ENCODE measurements around the gene KRTAP9-9. TPM values are rescaled to one million over a fixed set of nuclear protein-coding genes. Genes with fewer than 3 reads are reported as not detected.
"Not testable (repeated sequence)": the region's sequence is repeated elsewhere in the genome, so short reads cannot be mapped to it uniquely, and the experiment has no call there.

KRTAP9-9 gene
- not detected for polyA plus RNA-seq (2013, experiment 1 of 2)
- not detected for polyA plus RNA-seq (2013, experiment 2 of 2)

- not testable (repeated sequence) for H3K4me1 ChIP-seq (ENCODE audit: control insufficient read depth, insufficient read depth, low read length, poor library complexity, severe bottlenecking); H3K27ac ChIP-seq (ENCODE audit: low read depth, low read length, severe bottlenecking); H3K9me3 ChIP-seq (ENCODE audit: control insufficient read depth, low read length); H3K4me3 ChIP-seq (ENCODE audit: extremely low read depth, insufficient read depth, low read length, poor library complexity, severe bottlenecking); H3K36me3 ChIP-seq (ENCODE audit: control insufficient read depth, insufficient read depth, low read length)
- 70 to 82% methylated on average over 5 of the region's 5 CpGs for WGBS, 2 experiments (ENCODE audit: insufficient coverage in 2 of 2)
Observed at GRCh38 chr17:41255381-41256290, at the start of gene KRTAP9-9. Gene KRTAP9-9, plus strand, starts transcription at chr17:41255384.

GRCh38 chr17:41211845-41212466 is 43.2 kb upstream of the KRTAP9-9 start:
- Histone ChIP-seq H3K36me3 (ENCODE audit: control insufficient read depth, insufficient read depth, low read length) (no peaks in the 10 kb centered on the region), H3K27ac (ENCODE audit: low read depth, low read length, severe bottlenecking) (no peak overlapping the region), H3K4me1 (ENCODE audit: control insufficient read depth, insufficient read depth, low read length, poor library complexity, severe bottlenecking) (no peaks in the 10 kb centered on the region), H3K4me3 (ENCODE audit: extremely low read depth, insufficient read depth, low read length, poor library complexity, severe bottlenecking) (no peak overlapping the region), H3K9me3 (ENCODE audit: control insufficient read depth, low read length) (no peaks in the 10 kb centered on the region)
- WGBS, 2 experiments (ENCODE audit: insufficient coverage in 2 of 2): 88 to 90% methylated on average over 1 of the region's 1 CpG

- Histone ChIP-seq H3K4me1 (ENCODE audit: control insufficient read depth, insufficient read depth, low read length, poor library complexity, severe bottlenecking) (no peaks in the 10 kb centered on the region), H3K27ac (ENCODE audit: low read depth, low read length, severe bottlenecking) (no peak overlapping the region), H3K9me3 (ENCODE audit: control insufficient read depth, low read length) (no peaks in the 10 kb centered on the region), H3K36me3 (ENCODE audit: control insufficient read depth, insufficient read depth, low read length) (no peaks in the 10 kb centered on the region), H3K4me3 (ENCODE audit: extremely low read depth, insufficient read depth, low read length, poor library complexity, severe bottlenecking) (no peak overlapping the region)
- WGBS, 2 experiments (ENCODE audit: insufficient coverage in 2 of 2): 90 to 91% methylated on average over 5 to 7 of the region's 7 CpGs
Observed at GRCh38 chr17:41212524-41213169, 42.5 kb upstream of the KRTAP9-9 start.

- H3K27ac ChIP-seq (ENCODE audit: low read depth, low read length, severe bottlenecking): no peak overlapping the region
- H3K36me3 ChIP-seq (ENCODE audit: control insufficient read depth, insufficient read depth, low read length): no peaks in the 10 kb centered on the region
- no peak overlapping the region for H3K4me3 ChIP-seq (ENCODE audit: extremely low read depth, insufficient read depth, low read length, poor library complexity, severe bottlenecking)
- no peaks in the 10 kb centered on the region for H3K9me3 ChIP-seq (ENCODE audit: control insufficient read depth, low read length)
- no CpG with 5 or more reads among the region's 1 CpG for WGBS, 2 experiments (ENCODE audit: insufficient coverage in 2 of 2)
- H3K4me1 ChIP-seq (ENCODE audit: control insufficient read depth, insufficient read depth, low read length, poor library complexity, severe bottlenecking): no peaks in the 10 kb centered on the region
Observed at GRCh38 chr17:41215681-41216080, 39.5 kb upstream of the KRTAP9-9 start.

- WGBS, 2 experiments (ENCODE audit: insufficient coverage in 2 of 2): 67% methylated on average over 1 of the region's 2 CpGs; no CpG with 5 or more reads in 1 of the 2 experiments
- Histone ChIP-seq H3K27ac (ENCODE audit: low read depth, low read length, severe bottlenecking) (no peak overlapping the region), H3K4me3 (ENCODE audit: extremely low read depth, insufficient read depth, low read length, poor library complexity, severe bottlenecking) (no peak overlapping the region), H3K36me3 (ENCODE audit: control insufficient read depth, insufficient read depth, low read length) (no peaks in the 10 kb centered on the region), H3K4me1 (ENCODE audit: control insufficient read depth, insufficient read depth, low read length, poor library complexity, severe bottlenecking) (no peaks in the 10 kb centered on the region), H3K9me3 (ENCODE audit: control insufficient read depth, low read length) (no peaks in the 10 kb centered on the region)
Observed at GRCh38 chr17:41223821-41224220, 31.4 kb upstream of the KRTAP9-9 start.

GRCh38 chr17:41226051-41226450 is 29.1 kb upstream of the KRTAP9-9 start:
- Histone ChIP-seq H3K27ac (ENCODE audit: low read depth, low read length, severe bottlenecking) (no peak overlapping the region), H3K4me3 (ENCODE audit: extremely low read depth, insufficient read depth, low read length, poor library complexity, severe bottlenecking) (no peak overlapping the region), H3K9me3 (ENCODE audit: control insufficient read depth, low read length) (no peaks in the 10 kb centered on the region), H3K4me1 (ENCODE audit: control insufficient read depth, insufficient read depth, low read length, poor library complexity, severe bottlenecking) (no peaks in the 10 kb centered on the region), H3K36me3 (ENCODE audit: control insufficient read depth, insufficient read depth, low read length) (no peaks in the 10 kb centered on the region)
- WGBS, 2 experiments (ENCODE audit: insufficient coverage in 2 of 2): 79 to 80% methylated on average over 2 to 3 of the region's 6 CpGs

GRCh38 chr17:41226598-41227095 is 28.5 kb upstream of the KRTAP9-9 start, which contains the start of gene KRTAP9-2:
Gene KRTAP9-2, plus strand, starts transcription at chr17:41226648. Its CDS starts 7 bp downstream, at chr17:41226655.
- H3K9me3 ChIP-seq (ENCODE audit: control insufficient read depth, low read length); H3K36me3 ChIP-seq (ENCODE audit: control insufficient read depth, insufficient read depth, low read length); H3K4me3 ChIP-seq (ENCODE audit: extremely low read depth, insufficient read depth, low read length, poor library complexity, severe bottlenecking); H3K27ac ChIP-seq (ENCODE audit: low read depth, low read length, severe bottlenecking); H3K4me1 ChIP-seq (ENCODE audit: control insufficient read depth, insufficient read depth, low read length, poor library complexity, severe bottlenecking): not testable (repeated sequence)
- WGBS, 2 experiments (ENCODE audit: insufficient coverage in 2 of 2): 63 to 84% methylated on average over 2 of the region's 4 CpGs

- H3K4me1 ChIP-seq (ENCODE audit: control insufficient read depth, insufficient read depth, low read length, poor library complexity, severe bottlenecking): no peaks in the 10 kb centered on the region
- H3K36me3 ChIP-seq (ENCODE audit: control insufficient read depth, insufficient read depth, low read length): no peaks in the 10 kb centered on the region
- H3K4me3 ChIP-seq (ENCODE audit: extremely low read depth, insufficient read depth, low read length, poor library complexity, severe bottlenecking): no peak overlapping the region
- no peak overlapping the region for H3K27ac ChIP-seq (ENCODE audit: low read depth, low read length, severe bottlenecking)
- H3K9me3 ChIP-seq (ENCODE audit: control insufficient read depth, low read length): no peaks in the 10 kb centered on the region
Observed at GRCh38 chr17:41230094-41230493, 25.1 kb upstream of the KRTAP9-9 start.

GRCh38 chr17:41231731-41232130 is 23.5 kb upstream of the KRTAP9-9 start:
- Histone ChIP-seq H3K9me3 (ENCODE audit: control insufficient read depth, low read length) (no peaks in the 10 kb centered on the region), H3K36me3 (ENCODE audit: control insufficient read depth, insufficient read depth, low read length) (no peaks in the 10 kb centered on the region), H3K27ac (ENCODE audit: low read depth, low read length, severe bottlenecking) (no peak overlapping the region), H3K4me3 (ENCODE audit: extremely low read depth, insufficient read depth, low read length, poor library complexity, severe bottlenecking) (no peak overlapping the region), H3K4me1 (ENCODE audit: control insufficient read depth, insufficient read depth, low read length, poor library complexity, severe bottlenecking) (no peaks in the 10 kb centered on the region)
- 87% methylated on average over 6 of the region's 6 CpGs for WGBS, 2 experiments (ENCODE audit: insufficient coverage in 2 of 2)

- H3K4me1 ChIP-seq (ENCODE audit: control insufficient read depth, insufficient read depth, low read length, poor library complexity, severe bottlenecking); H3K4me3 ChIP-seq (ENCODE audit: extremely low read depth, insufficient read depth, low read length, poor library complexity, severe bottlenecking); H3K9me3 ChIP-seq (ENCODE audit: control insufficient read depth, low read length); H3K27ac ChIP-seq (ENCODE audit: low read depth, low read length, severe bottlenecking); H3K36me3 ChIP-seq (ENCODE audit: control insufficient read depth, insufficient read depth, low read length): not testable (repeated sequence)
- WGBS, 2 experiments (ENCODE audit: insufficient coverage in 2 of 2): 86 to 93% methylated on average over 1 of the region's 1 CpG
Observed at GRCh38 chr17:41232399-41233105, 22.6 kb upstream of the KRTAP9-9 start, which contains the start of gene KRTAP9-3. Gene KRTAP9-3, plus strand, starts transcription at chr17:41232449. Its CDS starts 53 bp downstream, at chr17:41232502.

Measured in mesodermal cell (in vitro differentiated cells).